Left renal cortex interstitium (tissue), 4 donors: Measurements from ENCODE around the gene RAET1G. TPM values are rescaled to one million over a fixed set of nuclear protein-coding genes. Genes with fewer than 3 reads are reported as not detected.

Experiments used
- DNase-seq, 4 donors: peaks; one replicate each; pipeline ENCODE4 v3.0.0-alpha.2; 2013; ENCODE audit warnings: low read depth in 4 of 4, low spot score in 2 of 4, missing footprints in 1 of 4
- polyA plus RNA-seq, 4 donors: library from polyadenylated mRNA; unstranded; fragments of 120-200 nt; gene quantifications; one replicate each; pipeline ENCODE4 v1.2.1, GENCODE V29; 2013; ENCODE audit not compliant: insufficient read length in 4 of 4

RAET1G gene
- polyA plus RNA-seq, 4 donors: 0.90 to 1.8 (median 1.2) TPM

- DNase-seq: no peak
Observed at GRCh38 chr6:149872233-149872632, 50.7 kb downstream of the RAET1G start.

GRCh38 chr6:149871182-149871581, 51.7 kb downstream of the RAET1G start:
- no peak for DNase-seq

GRCh38 chr6:149869275-149869892, 53.5 kb downstream of the RAET1G start:
- no peak for DNase-seq

GRCh38 chr6:149867876-149868640, 54.9 kb downstream of the RAET1G start:
- no peak for DNase-seq

Other genes with a start within 250 kb of the RAET1G start
- gene LATS1, start 205.0 kb downstream of the RAET1G start, polyA plus RNA-seq: 10 to 100 TPM; 25.9 to 33.8 (median 32.4) TPM
- gene NUP43, start 176.6 kb downstream of the RAET1G start, polyA plus RNA-seq: 10 to 100 TPM; 36.0 to 53.4 (median 43.3) TPM
- 10 to 100 TPM; 83.3 to 98.4 (median 90.1) TPM for gene PCMT1, start 173.4 kb downstream of the RAET1G start, polyA plus RNA-seq
- 10 to 100 TPM; 33.0 to 36.0 (median 34.0) TPM for gene LRP11, start 58.8 kb downstream of the RAET1G start, polyA plus RNA-seq
- gene RAET1E, start 25.0 kb downstream of the RAET1G start, polyA plus RNA-seq: 1 to 10 TPM in 1 of 4 donors, under 1 TPM in 3; 0.29 to 1.1 (median 0.70) TPM
- gene ULBP2, start 18.9 kb upstream of the RAET1G start, polyA plus RNA-seq: under 1 TPM; 0.41 to 0.74 (median 0.54) TPM
- gene ULBP1, start 40.8 kb upstream of the RAET1G start, polyA plus RNA-seq: 1 to 10 TPM in 3 of 4 donors, under 1 TPM in 1; 0.99 to 1.8 (median 1.6) TPM
- gene RAET1L, start 102.4 kb upstream of the RAET1G start, polyA plus RNA-seq: not detected
- gene ULBP3, start 146.0 kb upstream of the RAET1G start, polyA plus RNA-seq: 10 to 100 TPM in 2 of 4 donors, 1 to 10 TPM in 2; 7.9 to 10.7 (median 9.1) TPM
- gene PPP1R14C, start 219.9 kb upstream of the RAET1G start, polyA plus RNA-seq: 10 to 100 TPM; 19.0 to 23.3 (median 21.3) TPM